Activated CD8-positive, alpha-beta memory T cell treated with anti-CD3 and anti-CD28 coated beads, Interleukin-2, amount 50 U/mL, for 1 hour (primary cell): ENCODE measurements around the gene UNC45B.
"Not testable (repeated sequence)": the region's sequence is repeated elsewhere in the genome, so short reads cannot be mapped to it uniquely, and the experiment has no call there.

Experiments used
- DNase-seq: peaks from one replicate; pipeline ENCODE4 v3.0.0-alpha.2; 2020; ENCODE audit errors: extremely low read depth

Gene UNC45B

GRCh38 chr17:35142467-35142796 is 5.2 kb upstream of the UNC45B start:
- DNase-seq = no peak

GRCh38 chr17:35144840-35145239 is 2.8 kb upstream of the UNC45B start:
- DNase-seq = no peak

GRCh38 chr17:35146214-35146833 is 1.3 kb upstream of the UNC45B start:
- DNase-seq = no peak

GRCh38 chr17:35148144-35148543 is 527 bp downstream of the UNC45B start:
- DNase-seq = no peak

GRCh38 chr17:35149941-35150340 is 2.3 kb downstream of the UNC45B start:
- DNase-seq = no peak

GRCh38 chr17:35151080-35151479 is 3.5 kb downstream of the UNC45B start:
- DNase-seq = not testable (repeated sequence)

- no peak for DNase-seq
These were observed 5.0 kb downstream of the UNC45B start for GRCh38 chr17:35152421-35153140.

- no peak for DNase-seq
These were observed 6.9 kb downstream of the UNC45B start for GRCh38 chr17:35154196-35155165.

GRCh38 chr17:35155246-35155645 is 7.6 kb downstream of the UNC45B start:
- no peak for DNase-seq

GRCh38 chr17:35159940-35160339 is 12.3 kb downstream of the UNC45B start:
- no peak for DNase-seq

GRCh38 chr17:35160354-35161201 is 13.0 kb downstream of the UNC45B start:
- DNase-seq = peak; percentile 47

- no peak for DNase-seq
These were observed 13.7 kb downstream of the UNC45B start for GRCh38 chr17:35161281-35161761.

GRCh38 chr17:35162755-35163154 is 15.1 kb downstream of the UNC45B start:
- no peak for DNase-seq

- no peak for DNase-seq
These were observed 16.3 kb downstream of the UNC45B start for GRCh38 chr17:35163886-35164285.

- DNase-seq = no peak
These were observed 17.1 kb downstream of the UNC45B start for GRCh38 chr17:35164716-35165115.

GRCh38 chr17:35166526-35166925 is 18.9 kb downstream of the UNC45B start:
- no peak for DNase-seq

- DNase-seq = no peak
These were observed 19.4 kb downstream of the UNC45B start for GRCh38 chr17:35167046-35167445.

GRCh38 chr17:35167666-35168065 is 20.0 kb downstream of the UNC45B start:
- no peak for DNase-seq

GRCh38 chr17:35169835-35170363 is 22.3 kb downstream of the UNC45B start:
- DNase-seq = no peak

GRCh38 chr17:35170968-35171771 is 23.6 kb downstream of the UNC45B start:
- no peak for DNase-seq
